ENCODE results near the gene KCNK18.

DNA sequence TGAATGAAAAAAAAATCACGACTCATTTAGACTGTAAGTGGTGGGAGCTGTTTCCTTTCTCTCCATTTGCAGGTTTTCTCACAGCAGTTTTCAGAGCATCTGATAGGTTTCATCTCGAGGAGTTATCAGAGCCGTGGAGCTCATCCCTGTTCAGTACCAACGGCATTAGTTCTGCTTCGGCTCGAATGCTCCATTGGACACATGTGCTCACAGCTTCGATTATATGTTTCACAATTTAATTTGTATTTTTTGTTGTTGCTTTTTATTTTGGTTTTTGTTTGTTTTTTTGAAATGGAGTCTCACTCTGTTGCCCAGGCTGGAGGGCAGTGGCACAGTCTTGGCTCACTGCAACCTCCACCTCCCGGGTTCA, 45.2 kb downstream of the KCNK18 start:
- TF ChIP-seq POLR2AphosphoS5 (IDR thresholded peaks at IDR 0.05; ENCODE audit: insufficient read depth, low read depth, low read length) (no peak), POLR2A (IDR thresholded peaks at IDR 0.05; ENCODE audit: low read depth, low read length) (no peak)
- TF ChIP-seq, protein P1, sequence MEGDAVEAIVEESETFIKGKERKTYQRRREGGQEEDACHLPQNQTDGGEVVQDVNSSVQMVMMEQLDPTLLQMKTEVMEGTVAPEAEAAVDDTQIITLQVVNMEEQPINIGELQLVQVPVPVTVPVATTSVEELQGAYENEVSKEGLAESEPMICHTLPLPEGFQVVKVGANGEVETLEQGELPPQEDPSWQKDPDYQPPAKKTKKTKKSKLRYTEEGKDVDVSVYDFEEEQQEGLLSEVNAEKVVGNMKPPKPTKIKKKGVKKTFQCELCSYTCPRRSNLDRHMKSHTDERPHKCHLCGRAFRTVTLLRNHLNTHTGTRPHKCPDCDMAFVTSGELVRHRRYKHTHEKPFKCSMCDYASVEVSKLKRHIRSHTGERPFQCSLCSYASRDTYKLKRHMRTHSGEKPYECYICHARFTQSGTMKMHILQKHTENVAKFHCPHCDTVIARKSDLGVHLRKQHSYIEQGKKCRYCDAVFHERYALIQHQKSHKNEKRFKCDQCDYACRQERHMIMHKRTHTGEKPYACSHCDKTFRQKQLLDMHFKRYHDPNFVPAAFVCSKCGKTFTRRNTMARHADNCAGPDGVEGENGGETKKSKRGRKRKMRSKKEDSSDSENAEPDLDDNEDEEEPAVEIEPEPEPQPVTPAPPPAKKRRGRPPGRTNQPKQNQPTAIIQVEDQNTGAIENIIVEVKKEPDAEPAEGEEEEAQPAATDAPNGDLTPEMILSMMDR (IDR thresholded peaks at IDR 0.05; ENCODE audit: extremely low read depth in 1 of 2, insufficient read depth in 1 of 2, low read depth in 1 of 2, low read length in 2 of 2): no peak
